Measurements from ENCODE around the gene SPATS2. TPM values are rescaled to one million over a fixed set of nuclear protein-coding genes. Genes with fewer than 3 reads are reported as not detected.

The SPATS2 gene
- total and polyA plus RNA-seq, 10 of the 15 experiments (the other 5 are each of a cell fraction or from before 2014, with no cell fraction given), result 9.0 to 54.2 (median 27.5) TPM

- DNase-seq (ENCODE audit: low read depth, low spot score) (no peak), FAIRE-seq (no peak), ATAC-seq (no peak)
- peaks cover 21 to 22% of the 10 kb centered on the region in 2 experiments; a peak in 3 of 4 replicates for H3K36me3 ChIP-seq (ENCODE audit: control insufficient read depth in 2 of 2, insufficient read depth in 2 of 2, low read length in 1 of 2)
- no peaks in the 10 kb centered on the region for H4K20me1 ChIP-seq (ENCODE audit: control insufficient read depth, insufficient read depth)
- no peak overlapping the region for H3K4me3 ChIP-seq
- in situ Hi-C loops (cut with MboI), result no loop called here
- TF ChIP-seq NR2C1 (IDR thresholded peaks at IDR 0.05) (no peak), RCOR1 (conservative IDR thresholded peaks at IDR 0.05; ENCODE audit: low read depth, low read length) (no peak), STAT3 (IDR thresholded peaks at IDR 0.05; ENCODE audit: low read depth, low read length) (no peak)
- TF ChIP-seq, protein P1, sequence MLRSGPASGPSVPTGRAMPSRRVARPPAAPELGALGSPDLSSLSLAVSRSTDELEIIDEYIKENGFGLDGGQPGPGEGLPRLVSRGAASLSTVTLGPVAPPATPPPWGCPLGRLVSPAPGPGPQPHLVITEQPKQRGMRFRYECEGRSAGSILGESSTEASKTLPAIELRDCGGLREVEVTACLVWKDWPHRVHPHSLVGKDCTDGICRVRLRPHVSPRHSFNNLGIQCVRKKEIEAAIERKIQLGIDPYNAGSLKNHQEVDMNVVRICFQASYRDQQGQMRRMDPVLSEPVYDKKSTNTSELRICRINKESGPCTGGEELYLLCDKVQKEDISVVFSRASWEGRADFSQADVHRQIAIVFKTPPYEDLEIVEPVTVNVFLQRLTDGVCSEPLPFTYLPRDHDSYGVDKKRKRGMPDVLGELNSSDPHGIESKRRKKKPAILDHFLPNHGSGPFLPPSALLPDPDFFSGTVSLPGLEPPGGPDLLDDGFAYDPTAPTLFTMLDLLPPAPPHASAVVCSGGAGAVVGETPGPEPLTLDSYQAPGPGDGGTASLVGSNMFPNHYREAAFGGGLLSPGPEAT (IDR thresholded peaks at IDR 0.05; ENCODE audit: low read depth), result no peak
- peaks cover 8% of the 10 kb centered on the region for H3K4me1 ChIP-seq (ENCODE audit: control insufficient read depth, insufficient read depth, low read length)
- ChIA-PET RAD21 (ENCODE audit: unreplicated experiment) (no interaction called here), CTCF (no interaction called here), POLR2A (no interaction called here), SMC1A (ENCODE audit: uncharacterized antibody, unreplicated experiment) (interaction anchor here (1.4 kb wide), 1 partner anchor 17 kb away, joined by 4 read pairs; no protein-coding TSS in a partner anchor)
- no peak overlapping the region for H3K4me2 ChIP-seq (ENCODE audit: control insufficient read depth, insufficient read depth)
- intact Hi-C loops (cut with micrococcal nuclease; ENCODE audit: unreplicated experiment), result no loop called here
- no peak overlapping the region for H2AFZ ChIP-seq (ENCODE audit: control insufficient read depth, low read depth, low read length)
- H3K79me2 ChIP-seq (ENCODE audit: control insufficient read depth, insufficient read depth, low read length), result peaks cover 30% of the 10 kb centered on the region
- WGBS (ENCODE audit: insufficient coverage, insufficient replicate concordance, low lambda C conversion rate, missing lambda C conversion rate), result 98% methylated on average over 14 of the region's 14 CpGs
- no peaks in the 10 kb centered on the region for H3K27me3 ChIP-seq (replicated peaks in 1 of 2; ENCODE audit: control insufficient read depth in 2 of 2, insufficient read depth in 2 of 2, low read length in 1 of 2)
- no peak overlapping the region for H3K9ac ChIP-seq (ENCODE audit: control insufficient read depth, insufficient read depth, low read length)
- no TSS peak for BruUV-seq (replicated peaks)
- H3K27ac ChIP-seq (ENCODE audit: control insufficient read depth, insufficient read depth), result no peak overlapping the region
- no peaks in the 10 kb centered on the region for H3K9me3 ChIP-seq (replicated peaks; ENCODE audit: control insufficient read depth, insufficient read depth, low read length)
Observed at GRCh38 chr12:49563951-49564685, 196.9 kb downstream of the SPATS2 start.
